Measurements from ENCODE around the gene TASOR.

TASOR gene

GRCh38 chr3:56681984-56682461, 1.0 kb downstream of the TASOR start:
- no peak for DNase-seq

- no peak for DNase-seq
Observed at GRCh38 chr3:56680054-56680580, 2.9 kb downstream of the TASOR start.

- no peak for DNase-seq
Observed at GRCh38 chr3:56677286-56677685, 5.8 kb downstream of the TASOR start.

- no peak for DNase-seq
Observed at GRCh38 chr3:56673781-56674457, 9.1 kb downstream of the TASOR start.

- no peak for DNase-seq
Observed at GRCh38 chr3:56667973-56668579, 15.0 kb downstream of the TASOR start.

GRCh38 chr3:56664823-56665222, 18.2 kb downstream of the TASOR start:
- DNase-seq = no peak

- no peak for DNase-seq
Observed at GRCh38 chr3:56655709-56656108, 27.4 kb downstream of the TASOR start.

GRCh38 chr3:56654460-56654859, 28.6 kb downstream of the TASOR start:
- no peak for DNase-seq

- DNase-seq = no peak
Observed at GRCh38 chr3:56645407-56645806, 37.7 kb downstream of the TASOR start.

GRCh38 chr3:56633602-56634535, 49.2 kb downstream of the TASOR start:
- DNase-seq = no peak
